GM23338 (cell line): ENCODE results near the gene NUCB2. TPM values are rescaled to one million over a fixed set of nuclear protein-coding genes. Genes with fewer than 3 reads are reported as not detected.

Experiments
- ATAC-seq: fragments of 200-7000 bp; cut with Tn5 transposase; 3 replicates; pipeline ENCODE4 v1.9.1; 2020
- DNase-seq: peaks from one replicate; pipeline ENCODE4 v3.0.0-alpha.2; 2015; ENCODE audit warnings: low spot score
- H2AFZ ChIP-seq: fragments of 200-600 bp; sonication (generic); 2 replicates; pipeline ENCODE4 v1.8.0; 2016; ENCODE audit warnings: antibody characterized with exemption, mild to moderate bottlenecking, moderate library complexity
- H3F3A ChIP-seq: fragments of 200-600 bp; sonication (generic); replicated peaks from 2 replicates; pipeline ENCODE4 v1.8.0; 2017; ENCODE audit warnings: antibody characterized with exemption, mixed run types, low read depth
- H3K27ac ChIP-seq: fragments of 200-600 bp; sonication (generic); 2 replicates; pipeline ENCODE4 v1.6.1; 2016; ENCODE audit warnings: low read depth
- H3K27me3 ChIP-seq: fragments of 200-600 bp; sonication (generic); 2 replicates; pipeline ENCODE4 v1.8.0; 2016; ENCODE audit warnings: mild to moderate bottlenecking, mixed run types, moderate library complexity; ENCODE audit not compliant: insufficient read depth
- H3K36me3 ChIP-seq: fragments of 200-600 bp; sonication (generic); 2 replicates; pipeline ENCODE4 v1.8.0; 2016; ENCODE audit warnings: mild to moderate bottlenecking; ENCODE audit not compliant: insufficient read depth
- H3K4me1 ChIP-seq: fragments of 200-600 bp; sonication (generic); 2 replicates; pipeline ENCODE4 v1.8.0; 2016; ENCODE audit warnings: mild to moderate bottlenecking, moderate library complexity; ENCODE audit not compliant: insufficient read depth
- H3K4me2 ChIP-seq: fragments of 200-600 bp; sonication (generic); 2 replicates; pipeline ENCODE4 v1.7.1; 2017; ENCODE audit warnings: mixed run types
- H3K4me3 ChIP-seq: fragments of 200-600 bp; sonication (generic); 2 replicates; pipeline ENCODE4 v1.6.1; 2016; ENCODE audit warnings: mixed run types
- H3K79me2 ChIP-seq: fragments of 200-600 bp; sonication (generic); replicated peaks from 2 replicates; pipeline ENCODE4 v1.8.0; 2017; ENCODE audit warnings: mild to moderate bottlenecking; ENCODE audit not compliant: insufficient read depth
- H3K9me2 ChIP-seq: fragments of 200-600 bp; sonication (generic); 2 replicates; pipeline ENCODE4 v1.8.0; 2017; ENCODE audit not compliant: insufficient read depth
- H4K20me1 ChIP-seq: fragments of 200-600 bp; sonication (generic); replicated peaks from 2 replicates; pipeline ENCODE4 v1.8.0; 2017; ENCODE audit warnings: mild to moderate bottlenecking; ENCODE audit not compliant: insufficient read depth
- H3K27ac Mint-ChIP-seq: 2 replicates; pipeline ENCODE4 v1.8.0; 2020; ENCODE audit warnings: inconsistent platforms, mild to moderate bottlenecking, moderate library complexity, mixed read lengths
- H3K27me3 Mint-ChIP-seq: 3 replicates; pipeline ENCODE4 v1.8.0; 2022; ENCODE audit warnings: low read depth, mild to moderate bottlenecking, moderate library complexity, mixed read lengths, inconsistent platforms; ENCODE audit not compliant: insufficient read depth, poor library complexity
- H3K36me3 Mint-ChIP-seq: 3 replicates; pipeline ENCODE4 v1.8.0; 2021; ENCODE audit warnings: low read depth, mild to moderate bottlenecking, inconsistent platforms, moderate library complexity, mixed read lengths
- H3K4me1 Mint-ChIP-seq: 3 replicates; pipeline ENCODE4 v1.8.0; 2020; ENCODE audit warnings: mild to moderate bottlenecking, inconsistent platforms, mixed read lengths
- H3K4me3 Mint-ChIP-seq: 3 replicates; pipeline ENCODE4 v1.8.0; 2021; ENCODE audit warnings: moderate library complexity, mild to moderate bottlenecking, inconsistent platforms, mixed read lengths
- H3K9me3 Mint-ChIP-seq: 3 replicates; pipeline ENCODE4 v1.8.0; 2020; ENCODE audit warnings: moderate library complexity, mild to moderate bottlenecking, inconsistent platforms, mixed read lengths
- CREB1 ChIP-seq: fragments of 250-450 bp; sonication (Bioruptor Pico); IDR thresholded peaks from 2 replicates; pipeline ENCODE4 v1.5.0; 2020; ENCODE audit warnings: low read depth, mild to moderate bottlenecking, moderate library complexity
- EZH2 ChIP-seq: fragments of 200-600 bp; sonication (generic); IDR thresholded peaks from one replicate; pipeline ENCODE4 v1.8.0; 2017; ENCODE audit warnings: antibody characterized with exemption, mild to moderate bottlenecking, low read depth; ENCODE audit not compliant: unreplicated experiment
- EZH2phosphoT487 ChIP-seq: fragments of 200-600 bp; sonication (generic); IDR thresholded peaks from one replicate; pipeline ENCODE4 v1.8.1; 2018; ENCODE audit warnings: antibody characterized with exemption; ENCODE audit not compliant: unreplicated experiment
- JUNB ChIP-seq: IDR thresholded peaks from one replicate; pipeline ENCODE4 v1.6.1; 2016; ENCODE audit warnings: antibody characterized with exemption; ENCODE audit not compliant: unreplicated experiment
- NANOG ChIP-seq: IDR thresholded peaks from 2 replicates; pipeline ENCODE4 v1.6.1; 2016; ENCODE audit warnings: antibody characterized with exemption, borderline replicate concordance
- STAT1 ChIP-seq: IDR thresholded peaks from one replicate; pipeline ENCODE4 v1.6.1; 2016; ENCODE audit warnings: antibody characterized with exemption; ENCODE audit not compliant: unreplicated experiment
- ZNF114 ChIP-seq: fragments of 250-450 bp; sonication (Bioruptor Pico); IDR thresholded peaks from 2 replicates; pipeline ENCODE4 v1.5.0; 2020; ENCODE audit warnings: mild to moderate bottlenecking, moderate library complexity
- ZNF331 ChIP-seq: fragments of 250-450 bp; sonication (Bioruptor Pico); IDR thresholded peaks from 2 replicates; pipeline ENCODE4 v1.5.0; 2020; ENCODE audit warnings: low read depth, mild to moderate bottlenecking, moderate library complexity
- ZNF462 ChIP-seq: fragments of 250-450 bp; sonication (Bioruptor Pico); IDR thresholded peaks from 2 replicates; pipeline ENCODE4 v1.5.0; 2020; ENCODE audit warnings: mild to moderate bottlenecking, moderate library complexity
- polyA plus RNA-seq: library from polyadenylated mRNA; unstranded; fragments of >200 nt; fragmentation: Nextera tagmentation; extraction: Ambion mirVana; gene quantifications from 2 replicates; pipeline ENCODE4 v1.2.1, GENCODE V29; 2016
- total RNA-seq: library from RNA; depleted of rRNA; stranded (reverse); fragments of >200 nt; shearing (Covaris generic); gene quantifications from 2 replicates; pipeline ENCODE4 v1.2.3, GENCODE V29; 2014

NUCB2 gene
- total and polyA plus RNA-seq, 2 experiments from 2014 or later: 16.6 to 86.9 TPM

- no peak for TF ChIP-seq ZNF462 (CRISPR knock-in tag)
- no peak for TF ChIP-seq CREB1 (CRISPR knock-in tag)
- no peak for TF ChIP-seq ZNF114 (CRISPR knock-in tag)
- TF ChIP-seq STAT1: no peak
- no peak for TF ChIP-seq EZH2phosphoT487
Observed at GRCh38 chr11:17313349-17314231, 37.1 kb downstream of the NUCB2 start (continued).

GRCh38 chr11:17314232-17314547 lies 37.7 kb downstream of the NUCB2 start:
- DNase-seq: no peak
- no peak overlapping the region for H3K4me2 ChIP-seq
- ATAC-seq: no peak
- TF ChIP-seq EZH2 (no peak), CREB1 (CRISPR knock-in tag) (no peak), STAT1 (no peak), JUNB (no peak), ZNF331 (CRISPR knock-in tag) (no peak), NANOG (no peak), ZNF462 (CRISPR knock-in tag) (no peak)

More at GRCh38 chr11:17314232-17314547, 37.7 kb downstream of the NUCB2 start:
- Histone ChIP-seq H3F3A (no peaks in the 10 kb centered on the region), H3K27ac (no peak overlapping the region), H3K27me3 (no peaks in the 10 kb centered on the region), H3K36me3 (no peaks in the 10 kb centered on the region), H3K4me3 (no peak overlapping the region), H3K9me2 (no peaks in the 10 kb centered on the region), H2AFZ (no peak overlapping the region), H4K20me1 (no peaks in the 10 kb centered on the region), H3K4me1 (peaks cover 4% of the 10 kb centered on the region; the same call in 1 of the 2 replicates), H3K79me2 (no peaks in the 10 kb centered on the region)
- no peaks in the 10 kb centered on the region for H3K27me3 Mint-ChIP-seq
- H3K4me3 Mint-ChIP-seq: no peak overlapping the region
- no peak overlapping the region for H3K27ac Mint-ChIP-seq
- H3K36me3 Mint-ChIP-seq: no peaks in the 10 kb centered on the region
- H3K9me3 Mint-ChIP-seq: no peaks in the 10 kb centered on the region
- no peaks in the 10 kb centered on the region for H3K4me1 Mint-ChIP-seq
